Measurements from ENCODE around the gene TSPAN18.

DNA sequence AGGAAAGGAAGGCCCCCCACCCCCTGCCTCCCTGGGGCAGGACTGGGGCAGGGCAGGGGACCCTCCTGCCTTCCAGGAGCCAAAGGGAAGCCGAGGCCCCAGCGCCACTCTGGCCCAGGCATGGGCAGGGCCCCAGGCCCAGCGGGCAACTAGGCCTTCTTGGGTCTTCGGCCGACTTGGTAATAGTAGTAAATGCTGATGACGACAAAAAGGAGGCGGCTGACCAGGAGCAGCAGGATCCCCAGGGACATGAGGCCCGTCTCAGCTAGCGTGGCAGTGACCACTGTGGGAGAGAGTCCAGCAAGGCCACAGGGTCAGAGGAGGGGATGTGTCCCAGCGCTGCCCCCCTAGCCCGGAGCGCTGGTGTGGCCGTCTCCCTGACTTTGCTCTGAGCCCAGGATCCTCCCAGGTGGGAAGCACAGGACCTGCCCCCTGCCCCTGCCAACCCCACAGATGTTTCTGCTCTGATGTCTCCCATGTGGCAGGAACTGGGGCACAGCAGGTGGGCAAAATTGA is 208.0 kb downstream of the TSPAN18 start:
- no peak for TF ChIP-seq POLR2A (IDR thresholded peaks at IDR 0.05)
- TF ChIP-seq, protein P1, sequence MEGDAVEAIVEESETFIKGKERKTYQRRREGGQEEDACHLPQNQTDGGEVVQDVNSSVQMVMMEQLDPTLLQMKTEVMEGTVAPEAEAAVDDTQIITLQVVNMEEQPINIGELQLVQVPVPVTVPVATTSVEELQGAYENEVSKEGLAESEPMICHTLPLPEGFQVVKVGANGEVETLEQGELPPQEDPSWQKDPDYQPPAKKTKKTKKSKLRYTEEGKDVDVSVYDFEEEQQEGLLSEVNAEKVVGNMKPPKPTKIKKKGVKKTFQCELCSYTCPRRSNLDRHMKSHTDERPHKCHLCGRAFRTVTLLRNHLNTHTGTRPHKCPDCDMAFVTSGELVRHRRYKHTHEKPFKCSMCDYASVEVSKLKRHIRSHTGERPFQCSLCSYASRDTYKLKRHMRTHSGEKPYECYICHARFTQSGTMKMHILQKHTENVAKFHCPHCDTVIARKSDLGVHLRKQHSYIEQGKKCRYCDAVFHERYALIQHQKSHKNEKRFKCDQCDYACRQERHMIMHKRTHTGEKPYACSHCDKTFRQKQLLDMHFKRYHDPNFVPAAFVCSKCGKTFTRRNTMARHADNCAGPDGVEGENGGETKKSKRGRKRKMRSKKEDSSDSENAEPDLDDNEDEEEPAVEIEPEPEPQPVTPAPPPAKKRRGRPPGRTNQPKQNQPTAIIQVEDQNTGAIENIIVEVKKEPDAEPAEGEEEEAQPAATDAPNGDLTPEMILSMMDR (IDR thresholded peaks at IDR 0.05): no peak

Data from vagina (tissue), 2 donors.